Hippocampal formation (tissue), 2 donors: Measurements from ENCODE around the gene OR2L3.
A peak's percentile ranks its signal among the peaks of the same experiment; 100 is the strongest.
"Not testable (repeated sequence)": the region's sequence is repeated elsewhere in the genome, so short reads cannot be mapped to it uniquely, and the experiment has no call there.

Experiments used
- DNase-seq, 2 donors: peaks; one replicate each; lab custom pipeline; 2025; lab: John Stamatoyannopoulos, UW

The OR2L3 gene

GRCh38 chr1:248046536-248046935 is at the start of gene OR2L3:
Gene OR2L3 (plus strand): TSS chr1:248046836. CDS start chr1:248060682, 13,846 bp downstream.
- DNase-seq = no peak

- DNase-seq = no peak
Measured at GRCh38 chr1:247998811-247999210, 47.8 kb upstream of the OR2L3 start.

- no peak for DNase-seq
Measured at GRCh38 chr1:248000169-248000568, 46.5 kb upstream of the OR2L3 start.

GRCh38 chr1:248007778-248008177 is 38.9 kb upstream of the OR2L3 start:
- DNase-seq = no peak

- no peak for DNase-seq
Measured at GRCh38 chr1:248009681-248010080, 37.0 kb upstream of the OR2L3 start.

GRCh38 chr1:248013229-248013710 is 33.4 kb upstream of the OR2L3 start, which contains the start of gene OR2L5:
Gene OR2L5 (plus strand): TSS chr1:248013660. CDS start chr1:248021948, 8,288 bp downstream.
- DNase-seq = no peak

- peak in 1 of 2 donors; percentile 28 for DNase-seq
Measured at GRCh38 chr1:248015803-248016202, 30.8 kb upstream of the OR2L3 start.

GRCh38 chr1:248029770-248030169 is 16.9 kb upstream of the OR2L3 start, which contains the start of gene OR2L2:
Gene OR2L2 (plus strand): TSS chr1:248030070. CDS start chr1:248038268, 8,198 bp downstream.
- no peak for DNase-seq

- no peak for DNase-seq
Measured at GRCh38 chr1:248045209-248045608, 1.4 kb upstream of the OR2L3 start.

GRCh38 chr1:248047008-248047407 is 372 bp downstream of the OR2L3 start:
- DNase-seq = no peak

GRCh38 chr1:248054671-248055070 is 8.0 kb downstream of the OR2L3 start:
- no peak for DNase-seq

- DNase-seq = no peak
Measured at GRCh38 chr1:248055261-248055660, 8.6 kb downstream of the OR2L3 start.

GRCh38 chr1:248065071-248065470 is 18.4 kb downstream of the OR2L3 start:
- no peak for DNase-seq

GRCh38 chr1:248065604-248066003 is 19.0 kb downstream of the OR2L3 start:
- no peak for DNase-seq

GRCh38 chr1:248083864-248084263 is 37.2 kb downstream of the OR2L3 start:
- not testable (repeated sequence) for DNase-seq

GRCh38 chr1:248094884-248095283 is 48.2 kb downstream of the OR2L3 start, which contains the start of gene OR2L13:
Gene OR2L13 (plus strand): TSS chr1:248095184. CDS start chr1:248099376, 4,192 bp downstream.
- no peak for DNase-seq

- DNase-seq = no peak
Measured at GRCh38 chr1:248098529-248098928, 51.9 kb downstream of the OR2L3 start.

- DNase-seq = no peak
Measured at GRCh38 chr1:248102847-248103246, 56.2 kb downstream of the OR2L3 start.

- DNase-seq = no peak
Measured at GRCh38 chr1:248111157-248111556, 64.5 kb downstream of the OR2L3 start.
